Smooth muscle cell (in vitro differentiated cells): ENCODE measurements around the gene AGBL3. TPM values are rescaled to one million over a fixed set of nuclear protein-coding genes. Genes with fewer than 3 reads are reported as not detected.

Experiments
- DNase-seq: peaks from one replicate; lab custom pipeline; 2025; ENCODE audit not compliant: unreplicated experiment; lab: John Stamatoyannopoulos, UW
- H2AFZ ChIP-seq: fragments of 200-600 bp; sonication (generic); 2 replicates; pipeline ENCODE4 v1.6.0; 2016; ENCODE audit warnings: antibody characterized with exemption, low read depth, mild to moderate bottlenecking
- H3F3A ChIP-seq: fragments of 200-600 bp; sonication (generic); 2 replicates; pipeline ENCODE4 v1.6.0; 2017; ENCODE audit warnings: antibody characterized with exemption, low read depth
- H3K27ac ChIP-seq: fragments of 200-600 bp; sonication (generic); 2 replicates; pipeline ENCODE4 v1.5.1; 2016; ENCODE audit warnings: low read depth, mild to moderate bottlenecking
- H3K27me3 ChIP-seq: fragments of 200-600 bp; sonication (generic); 2 replicates; pipeline ENCODE4 v1.6.1; 2016; ENCODE audit warnings: low read depth, mild to moderate bottlenecking
- H3K36me3 ChIP-seq: fragments of 200-600 bp; sonication (generic); 2 replicates; pipeline ENCODE4 v1.5.1; 2016; ENCODE audit warnings: low read depth
- H3K4me1 ChIP-seq: fragments of 200-600 bp; sonication (generic); 2 replicates; pipeline ENCODE4 v1.5.1; 2016; ENCODE audit warnings: low read depth
- H3K4me2 ChIP-seq: fragments of 200-600 bp; sonication (generic); 2 replicates; pipeline ENCODE4 v1.6.0; 2016; ENCODE audit warnings: mild to moderate bottlenecking
- H3K4me3 ChIP-seq: fragments of 200-600 bp; sonication (generic); 2 replicates; pipeline ENCODE4 v1.5.1; 2016; ENCODE audit warnings: mild to moderate bottlenecking
- H3K79me2 ChIP-seq: fragments of 200-600 bp; sonication (generic); 2 replicates; pipeline ENCODE4 v1.6.0; 2016; ENCODE audit warnings: low read depth, mild to moderate bottlenecking
- H3K9ac ChIP-seq: fragments of 200-600 bp; sonication (generic); 2 replicates; pipeline ENCODE4 v1.6.0; 2016; ENCODE audit warnings: low read depth
- H3K9me3 ChIP-seq: fragments of 200-600 bp; sonication (generic); replicated peaks from 2 replicates; pipeline ENCODE4 v1.5.1; 2016; ENCODE audit warnings: low read depth
- H4K20me1 ChIP-seq: fragments of 200-600 bp; sonication (generic); 2 replicates; pipeline ENCODE4 v1.6.0; 2016; ENCODE audit warnings: low read depth
- CTCF ChIP-seq: fragments of 200-600 bp; sonication (generic); IDR thresholded peaks from 2 replicates; pipeline ENCODE4 v1.5.1; 2017; ENCODE audit warnings: borderline replicate concordance, mild to moderate bottlenecking, antibody characterized with exemption; ENCODE audit not compliant: insufficient read depth, poor library complexity, severe bottlenecking
- WGBS: methylation state at CpG from one replicate; pipeline ENCODE4 v1.1.7; 2016; ENCODE audit warnings: low lambda C conversion rate; 5-methylcytosine and 5-hydroxymethylcytosine counted together
- polyA plus RNA-seq: library from polyadenylated mRNA; unstranded; fragments of >200 nt; fragmentation: Nextera tagmentation; extraction: Ambion mirVana; gene quantifications from 2 replicates; pipeline ENCODE4 v1.2.1, GENCODE V29; 2016
- total RNA-seq: library from RNA; depleted of rRNA; stranded (reverse); fragments of >200 nt; gene quantifications from 2 replicates; pipeline ENCODE4 v1.2.3, GENCODE V29; 2014

The AGBL3 gene
- total and polyA plus RNA-seq, 2 experiments from 2014 or later, result 0.23 to 2.5 TPM

DNA sequence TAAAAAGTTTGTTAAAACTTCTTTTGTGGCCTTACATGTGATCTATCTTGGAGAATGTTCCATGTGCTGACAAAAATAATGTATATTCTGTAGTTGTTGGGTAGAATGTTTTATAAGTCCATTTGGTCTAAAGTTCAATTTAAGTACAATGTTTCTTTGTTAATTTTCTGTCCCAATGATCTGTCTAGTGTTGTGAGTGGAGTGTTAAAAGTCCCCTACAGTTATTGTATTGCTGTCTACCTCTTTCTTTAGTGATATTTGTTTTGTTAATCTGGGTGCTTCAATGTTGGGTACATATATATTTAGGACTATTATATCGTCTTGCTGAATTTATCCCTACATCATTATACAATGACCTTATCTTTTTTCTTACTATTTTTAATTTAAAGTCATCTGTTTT, 168.4 kb downstream of the AGBL3 start:
- Histone ChIP-seq H2AFZ (no peak overlapping the region), H3K36me3 (no peaks in the 10 kb centered on the region), H3K27me3 (no peaks in the 10 kb centered on the region), H3K9ac (no peak overlapping the region), H3F3A (no peaks in the 10 kb centered on the region), H3K79me2 (no peaks in the 10 kb centered on the region), H3K4me2 (no peak overlapping the region), H4K20me1 (no peaks in the 10 kb centered on the region), H3K4me3 (no peak overlapping the region), H3K9me3 (peaks cover 9% of the 10 kb centered on the region), H3K27ac (no peak overlapping the region), H3K4me1 (peaks cover 8% of the 10 kb centered on the region)
- TF ChIP-seq CTCF, result no peak
- WGBS, result 35% methylated on average over 1 of the region's 1 CpG
- DNase-seq, result no peak

GRCh38 chr7:135156290-135156689, 170.0 kb downstream of the AGBL3 start:
- DNase-seq, result no peak
- Histone ChIP-seq H3K27me3 (no peaks in the 10 kb centered on the region), H3K9me3 (peaks cover 9% of the 10 kb centered on the region), H3K4me2 (no peak overlapping the region), H3K4me1 (peaks cover 13% of the 10 kb centered on the region), H3K36me3 (no peaks in the 10 kb centered on the region), H3F3A (peaks cover 11% of the 10 kb centered on the region), H3K4me3 (no peak overlapping the region), H2AFZ (no peak overlapping the region), H3K27ac (no peak overlapping the region), H3K79me2 (no peaks in the 10 kb centered on the region), H3K9ac (no peak overlapping the region), H4K20me1 (no peaks in the 10 kb centered on the region)
- WGBS, result 84% methylated on average over 1 of the region's 1 CpG
- TF ChIP-seq CTCF, result no peak

DNA sequence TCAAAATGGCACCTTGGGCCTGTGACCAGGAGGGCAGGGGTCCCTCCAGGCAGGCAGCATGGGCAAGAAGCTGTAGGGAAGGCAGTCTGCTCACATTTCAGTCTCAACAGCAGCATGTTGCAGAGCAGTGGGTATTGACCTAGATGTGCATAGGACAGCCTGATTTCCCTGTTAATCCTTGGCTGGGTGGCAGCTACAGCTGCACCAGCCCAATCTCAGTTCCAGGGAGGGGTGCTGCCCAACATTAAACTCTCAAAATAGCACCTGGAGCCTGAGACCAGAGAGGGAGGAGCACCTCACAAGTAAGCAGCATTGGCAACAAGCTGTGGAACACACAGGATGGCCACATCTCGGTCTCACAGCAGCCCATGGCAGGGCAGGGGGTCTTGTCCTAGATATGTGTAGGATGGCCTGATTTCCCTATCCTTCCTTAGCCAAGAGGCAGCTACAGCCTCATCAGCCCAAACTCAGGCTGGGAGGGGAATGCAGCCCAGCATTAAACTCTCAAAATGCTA, 171.9 kb downstream of the AGBL3 start:
- WGBS, result 100% methylated on average over 1 of the region's 1 CpG
- no peak overlapping the region for H3K4me3 ChIP-seq
- H3K36me3 ChIP-seq, result no peaks in the 10 kb centered on the region
- H2AFZ ChIP-seq, result no peak overlapping the region
- H3K27me3 ChIP-seq, result no peaks in the 10 kb centered on the region
- no peak overlapping the region for H3K9ac ChIP-seq
- peaks cover 12% of the 10 kb centered on the region for H3F3A ChIP-seq
- no peak for TF ChIP-seq CTCF
- H3K79me2 ChIP-seq, result no peaks in the 10 kb centered on the region
- no peaks in the 10 kb centered on the region for H4K20me1 ChIP-seq
- H3K4me2 ChIP-seq, result no peak overlapping the region
- H3K4me1 ChIP-seq, result peaks cover 13% of the 10 kb centered on the region
- H3K9me3 ChIP-seq, result peaks cover 9% of the 10 kb centered on the region
- no peak for DNase-seq
- no peak overlapping the region for H3K27ac ChIP-seq

DNA sequence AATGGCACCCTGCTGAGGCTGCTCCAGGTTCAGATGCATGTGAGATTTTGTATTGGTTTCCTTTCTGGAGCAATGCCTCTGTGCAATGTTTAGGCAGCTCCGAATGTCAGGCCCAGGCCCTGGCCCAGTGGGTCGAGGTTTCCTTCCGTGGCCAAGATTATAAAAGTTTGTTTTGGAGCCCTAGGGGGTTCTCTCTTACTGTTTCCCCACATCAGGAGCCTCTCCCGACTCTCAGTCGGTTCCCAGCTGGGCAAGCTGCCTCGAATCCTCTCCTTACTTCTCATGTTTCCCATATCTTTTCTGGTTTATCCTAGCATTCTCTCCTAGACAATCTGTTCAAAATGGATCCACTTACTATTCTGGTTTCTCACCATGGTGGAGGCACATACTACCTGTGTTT, 172.6 kb downstream of the AGBL3 start:
- H3K79me2 ChIP-seq, result no peaks in the 10 kb centered on the region
- H3K4me3 ChIP-seq, result no peak overlapping the region
- WGBS, result 95% methylated on average over 6 of the region's 6 CpGs
- peaks cover 12% of the 10 kb centered on the region for H3F3A ChIP-seq
- no peak overlapping the region for H3K9ac ChIP-seq
- no peak overlapping the region for H3K4me2 ChIP-seq
- peaks cover 9% of the 10 kb centered on the region for H3K9me3 ChIP-seq
- no peak overlapping the region for H3K27ac ChIP-seq
- TF ChIP-seq CTCF, result no peak
- H4K20me1 ChIP-seq, result no peaks in the 10 kb centered on the region
- DNase-seq, result no peak
- peaks cover 13% of the 10 kb centered on the region for H3K4me1 ChIP-seq
- H3K36me3 ChIP-seq, result no peaks in the 10 kb centered on the region
- H3K27me3 ChIP-seq, result no peaks in the 10 kb centered on the region
- H2AFZ ChIP-seq, result no peak overlapping the region
